Liver (tissue), 9 donors: ENCODE measurements around the gene NXN. TPM values are rescaled to one million over a fixed set of nuclear protein-coding genes. Genes with fewer than 3 reads are reported as not detected.

ENCODE experiments used
- DNase-seq: peaks from one replicate; pipeline ENCODE4 v3.0.0-alpha.2; 2017; ENCODE audit warnings: low spot score
- H3K27ac ChIP-seq, 2 donors: one replicate each; pipeline ENCODE4 v1.7.0; 2013; ENCODE audit warnings: inconsistent platforms in 2 of 2, low read length in 2 of 2, control low read depth in 1 of 2, low read depth in 1 of 2, mild to moderate bottlenecking in 1 of 2
- H3K27me3 ChIP-seq, 4 donors: one replicate each; pipeline versions ENCODE4 v1.6.1 to v1.7.0; 2013; ENCODE audit warnings: low read length in 3 of 4, inconsistent platforms in 1 of 4, mild to moderate bottlenecking in 1 of 4, moderate library complexity in 1 of 4; ENCODE audit not compliant: control insufficient read depth in 4 of 4, insufficient read depth in 4 of 4
- H3K36me3 ChIP-seq, 4 donors: one replicate each; pipeline versions ENCODE4 v1.6.1 to v1.7.0; 2013; ENCODE audit warnings: low read length in 3 of 4, mild to moderate bottlenecking in 3 of 4, low read depth in 1 of 4, moderate library complexity in 1 of 4; ENCODE audit not compliant: control insufficient read depth in 4 of 4, insufficient read depth in 3 of 4
- H3K4me1 ChIP-seq, 4 donors: one replicate each; pipeline versions ENCODE4 v1.6.1 to v1.7.0; 2013; ENCODE audit warnings: low read length in 3 of 4, mild to moderate bottlenecking in 3 of 4, moderate library complexity in 1 of 4; ENCODE audit not compliant: control insufficient read depth in 4 of 4, insufficient read depth in 4 of 4
- H3K4me3 ChIP-seq, 3 donors: one replicate each; pipeline versions ENCODE4 v1.6.1 to v1.7.0; 2013; ENCODE audit warnings: low read length in 3 of 3, control low read depth in 1 of 3, low read depth in 1 of 3, mild to moderate bottlenecking in 1 of 3
- H3K9ac ChIP-seq, 2 donors: one replicate each; pipeline ENCODE4 v1.7.0; 2013; ENCODE audit warnings: low read length in 2 of 2, mild to moderate bottlenecking in 2 of 2, moderate library complexity in 2 of 2, control low read depth in 1 of 2, low read depth in 1 of 2
- H3K9me3 ChIP-seq, 4 donors: one replicate each; pipeline versions ENCODE4 v1.6.1 to v1.7.0; 2013; ENCODE audit warnings: low read length in 3 of 4; ENCODE audit not compliant: control insufficient read depth in 4 of 4
- ATF3 ChIP-seq: IDR thresholded peaks from 2 replicates; pipeline ENCODE4 v1.6.1; 2016; ENCODE audit warnings: antibody characterized with exemption
- CTCF ChIP-seq: fragments of 150-350 bp; IDR thresholded peaks from 2 replicates; pipeline ENCODE4 v1.5.1; 2017; ENCODE audit warnings: improper control_type of control experiment, low read depth, low read length; ENCODE audit not compliant: missing input control
- EGR1 ChIP-seq, 2 donors: IDR thresholded peaks; 2 replicates each; pipeline ENCODE4 v1.6.1; 2016 to 2018; ENCODE audit warnings: antibody characterized with exemption in 2 of 2, low read depth in 2 of 2
- FOXA1 ChIP-seq: IDR thresholded peaks from 2 replicates; pipeline ENCODE4 v1.6.1; 2016; ENCODE audit warnings: antibody characterized with exemption
- FOXA2 ChIP-seq: IDR thresholded peaks from 2 replicates; pipeline ENCODE4 v1.6.1; 2016; ENCODE audit warnings: antibody characterized with exemption
- GABPA ChIP-seq, 2 donors: IDR thresholded peaks in 1 of 2; conservative IDR thresholded peaks in 1 of 2; 2 replicates each; pipeline ENCODE4 v1.6.1; 2016; ENCODE audit warnings: antibody characterized with exemption in 2 of 2, mild to moderate bottlenecking in 1 of 2, moderate library complexity in 1 of 2
- HNF4A ChIP-seq, 2 donors: conservative IDR thresholded peaks; 2 replicates each; pipeline ENCODE4 v1.6.1; 2016; ENCODE audit warnings: antibody characterized with exemption in 2 of 2, mild to moderate bottlenecking in 2 of 2
- HNF4G ChIP-seq: IDR thresholded peaks from 2 replicates; pipeline ENCODE4 v1.6.1; 2016; ENCODE audit warnings: antibody characterized with exemption
- JUND ChIP-seq, 2 donors: IDR thresholded peaks; 2 replicates each; pipeline ENCODE4 v1.6.1; 2016; ENCODE audit warnings: antibody characterized with exemption in 2 of 2
- MAX ChIP-seq: IDR thresholded peaks from 2 replicates; pipeline ENCODE4 v1.6.1; 2016; ENCODE audit warnings: antibody characterized with exemption
- NR2F2 ChIP-seq: IDR thresholded peaks from 2 replicates; pipeline ENCODE4 v1.6.1; 2016; ENCODE audit warnings: antibody characterized with exemption
- RAD21 ChIP-seq, 2 donors: IDR thresholded peaks; 2 replicates each; pipeline ENCODE4 v1.6.1; 2016; ENCODE audit warnings: antibody characterized with exemption in 2 of 2, mild to moderate bottlenecking in 2 of 2
- REST ChIP-seq: IDR thresholded peaks from 2 replicates; pipeline ENCODE4 v1.6.1; 2016; ENCODE audit warnings: antibody characterized with exemption, mild to moderate bottlenecking
- RXRA ChIP-seq, 2 donors: IDR thresholded peaks; 2 replicates each; pipeline ENCODE4 v1.6.1; 2017 to 2018; ENCODE audit warnings: antibody characterized with exemption in 2 of 2, mild to moderate bottlenecking in 1 of 2
- SP1 ChIP-seq: IDR thresholded peaks from 2 replicates; pipeline ENCODE4 v1.6.1; 2018; ENCODE audit warnings: antibody characterized with exemption, mild to moderate bottlenecking
- TAF1 ChIP-seq: conservative IDR thresholded peaks from 2 replicates; pipeline ENCODE4 v1.6.1; 2016; ENCODE audit warnings: antibody characterized with exemption, mild to moderate bottlenecking
- YY1 ChIP-seq: IDR thresholded peaks from 2 replicates; pipeline ENCODE4 v1.6.1; 2016; ENCODE audit warnings: antibody characterized with exemption, mild to moderate bottlenecking
- ZBTB33 ChIP-seq: IDR thresholded peaks from 2 replicates; pipeline ENCODE4 v1.6.1; 2016; ENCODE audit warnings: antibody characterized with exemption
- WGBS: extraction: QIAGEN DNeasy Blood & Tissue Kit; methylation state at CpG from one replicate; pipeline ENCODE4 v1.1.7; 2013; 5-methylcytosine and 5-hydroxymethylcytosine counted together
- polyA plus RNA-seq, 2 donors: library from polyadenylated mRNA; stranded (reverse) in 1 of 2; unstranded in 1 of 2; fragments of 200-250 nt in 1 of 2; fragments of >200 nt in 1 of 2; fragmentation: Nextera tagmentation in 1 of 2; extraction: Ambion mirVana in 1 of 2; gene quantifications; one replicate each; pipeline versions ENCODE4 v1.2.1 to v1.2.3, GENCODE V29; 2013 to 2015
- total RNA-seq, 2 donors: library from RNA; depleted of rRNA; stranded (reverse); fragments of >200 nt; gene quantifications; one replicate each; pipeline ENCODE4 v1.2.3, GENCODE V29; 2014
- donor health status: healthy.
- donor health status: healthy.
- donor health status: healthy.
- donor health status: healthy.
- donor health status: healthy.

Gene NXN
- total and polyA plus RNA-seq, 4 donors: 2.3 to 4.5 (median 3.3) TPM

GRCh38 chr17:852349-852748, 127.2 kb downstream of the NXN start:
- Histone ChIP-seq H3K27me3 (no peaks in the 10 kb centered on the region), H3K9me3 (no peaks in the 10 kb centered on the region), H3K4me3 (no peak overlapping the region), H3K9ac (no peak overlapping the region), H3K4me1 (peaks cover 0 to 11% (median 9%) of the 10 kb centered on the region in 4 donors), H3K27ac (no peak overlapping the region), H3K36me3 (no peaks in the 10 kb centered on the region)
- 78% methylated on average over 10 of the region's 10 CpGs for WGBS
- DNase-seq: no peak
- TF ChIP-seq RAD21 (IDR thresholded peaks at IDR 0.05) (no peak), NR2F2 (no peak), HNF4A (conservative IDR thresholded peaks at IDR 0.05) (no peak), ATF3 (no peak), MAX (no peak), YY1 (no peak), RXRA (IDR thresholded peaks at IDR 0.05) (no peak), REST (no peak), GABPA (IDR thresholded peaks at IDR 0.05 in 1 of 2, conservative IDR thresholded peaks at IDR 0.05 in 1 of 2) (no peak), EGR1 (IDR thresholded peaks at IDR 0.05; ENCODE audit: low read depth in 2 of 2) (no peak), TAF1 (no peak), ZBTB33 (no peak), HNF4G (no peak), FOXA1 (no peak), FOXA2 (no peak), SP1 (no peak), CTCF (no peak), JUND (IDR thresholded peaks at IDR 0.05) (no peak)
